ENCODE results near the gene BANP. TPM values are rescaled to one million over a fixed set of nuclear protein-coding genes. Genes with fewer than 3 reads are reported as not detected.
"Not testable (repeated sequence)": the region's sequence is repeated elsewhere in the genome, so short reads cannot be mapped to it uniquely, and the experiment has no call there.

BANP gene
- total RNA-seq, 1 donor from 2014 or later: 28.2 TPM

- Histone ChIP-seq H3K27me3 (ENCODE audit: control insufficient read depth in 3 of 3, insufficient read depth in 3 of 3, low read length in 3 of 3) (peaks cover 9 to 20% (median 13%) of the 10 kb centered on the region in 3 donors), H3K4me3 (ENCODE audit: low read length in 3 of 3) (no peak overlapping the region), H3K4me1 (ENCODE audit: control insufficient read depth in 3 of 3, insufficient read depth in 3 of 3, low read length in 3 of 3) (peaks cover 0 to 2% (median 0%) of the 10 kb centered on the region in 3 donors), H3K27ac (ENCODE audit: low read depth, low read length) (no peak overlapping the region), H3K36me3 (ENCODE audit: control insufficient read depth in 3 of 3, insufficient read depth in 3 of 3, low read length in 3 of 3) (no peaks in the 10 kb centered on the region), H3K9me3 (ENCODE audit: control insufficient read depth in 3 of 3, low read length in 3 of 3) (no peaks in the 10 kb centered on the region), H3K9ac (ENCODE audit: low read depth in 1 of 3, low read length in 3 of 3) (no peak overlapping the region)
Measured at GRCh38 chr16:88120812-88121211, 169.6 kb downstream of the BANP start.

- not testable (repeated sequence) for H3K27ac ChIP-seq (ENCODE audit: low read depth, low read length); H3K9ac ChIP-seq (ENCODE audit: low read depth in 1 of 3, low read length in 3 of 3); H3K4me3 ChIP-seq (ENCODE audit: low read length in 3 of 3); H3K4me1 ChIP-seq (ENCODE audit: control insufficient read depth in 3 of 3, insufficient read depth in 3 of 3, low read length in 3 of 3); H3K36me3 ChIP-seq (ENCODE audit: control insufficient read depth in 3 of 3, insufficient read depth in 3 of 3, low read length in 3 of 3); H3K9me3 ChIP-seq (ENCODE audit: control insufficient read depth in 3 of 3, low read length in 3 of 3)
- peaks cover 4 to 15% (median 7%) of the 10 kb centered on the region in 3 donors for H3K27me3 ChIP-seq (ENCODE audit: control insufficient read depth in 3 of 3, insufficient read depth in 3 of 3, low read length in 3 of 3)
Measured at GRCh38 chr16:88121391-88121790, 170.2 kb downstream of the BANP start.

GRCh38 chr16:88121886-88122580, 170.8 kb downstream of the BANP start:
- H3K27me3 ChIP-seq (ENCODE audit: control insufficient read depth in 3 of 3, insufficient read depth in 3 of 3, low read length in 3 of 3): peaks cover 2 to 11% (median 5%) of the 10 kb centered on the region in 3 donors
- no peaks in the 10 kb centered on the region for H3K36me3 ChIP-seq (ENCODE audit: control insufficient read depth in 3 of 3, insufficient read depth in 3 of 3, low read length in 3 of 3)
- H3K4me1 ChIP-seq (ENCODE audit: control insufficient read depth in 3 of 3, insufficient read depth in 3 of 3, low read length in 3 of 3): peaks cover 0 to 2% (median 0%) of the 10 kb centered on the region in 3 donors
- H3K9me3 ChIP-seq (ENCODE audit: control insufficient read depth in 3 of 3, low read length in 3 of 3): no peaks in the 10 kb centered on the region
- no peak overlapping the region for H3K27ac ChIP-seq (ENCODE audit: low read depth, low read length)
- H3K4me3 ChIP-seq (ENCODE audit: low read length in 3 of 3): no peak overlapping the region
- no peak overlapping the region for H3K9ac ChIP-seq (ENCODE audit: low read depth in 1 of 3, low read length in 3 of 3)

Small RNAs within 50 kb of the gene (small RNA-seq; reads per million reads assigned to genes)
- gene AC127455.1: not detected

Other genes with a start within 250 kb of the BANP start
- gene KLHDC4, start 185.4 kb upstream of the BANP start, total RNA-seq: 20.4 TPM
- gene SLC7A5, start 81.9 kb upstream of the BANP start, total RNA-seq: 3.1 TPM
- not detected for gene CA5A, start 14.9 kb upstream of the BANP start, total RNA-seq